COR-L47 (cell line): Measurements from ENCODE around the gene SEPTIN2.
"Not testable (repeated sequence)": the region's sequence is repeated elsewhere in the genome, so short reads cannot be mapped to it uniquely, and the experiment has no call there.

Source experiments
- DNase-seq: peaks from one replicate; lab custom pipeline; 2025; lab: John Stamatoyannopoulos, UW

SEPTIN2 gene

DNA sequence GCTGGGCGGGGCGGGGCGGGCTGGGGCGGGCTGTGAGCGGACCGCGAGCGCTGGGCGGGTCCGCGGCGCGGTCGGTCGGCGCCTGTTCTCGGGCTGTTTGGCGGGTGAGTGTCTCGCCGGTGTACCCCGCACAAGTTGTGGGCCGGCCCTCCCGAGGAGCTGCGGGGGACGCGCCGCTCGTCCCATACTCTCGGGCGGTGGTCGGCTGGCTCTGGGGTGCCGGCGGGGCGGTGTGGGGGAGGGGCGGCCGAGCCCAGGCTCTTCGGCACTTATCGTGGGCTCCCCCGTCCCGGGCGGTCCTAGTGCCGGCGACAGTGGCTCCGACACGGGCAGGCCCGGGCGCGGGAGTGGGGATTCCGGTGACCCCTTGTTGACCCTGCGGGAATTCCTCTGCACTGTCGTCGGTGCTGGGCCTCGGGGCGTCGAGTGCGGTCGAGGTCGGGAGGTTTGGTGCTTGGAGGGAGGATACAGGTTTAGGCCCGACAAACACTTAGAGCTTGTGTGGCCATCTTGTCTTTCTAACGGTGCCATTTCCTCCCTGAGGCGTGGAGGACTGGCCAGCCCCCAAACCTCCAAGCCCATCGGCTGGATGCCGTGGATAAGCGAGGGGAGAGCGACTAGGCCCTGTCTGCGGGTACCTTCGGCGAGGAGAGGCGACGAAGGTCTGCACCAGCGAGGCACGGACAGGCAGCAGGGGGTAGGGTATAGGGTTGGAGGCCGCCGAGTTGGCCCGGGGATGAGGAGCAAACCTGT, at the start of gene SEPTIN2:
Gene SEPTIN2, plus strand, starts transcription at position 47 of the 753 bp plus-strand sequence. CDS start 8,308 bp downstream, outside the sequence.
- no peak for DNase-seq

DNA sequence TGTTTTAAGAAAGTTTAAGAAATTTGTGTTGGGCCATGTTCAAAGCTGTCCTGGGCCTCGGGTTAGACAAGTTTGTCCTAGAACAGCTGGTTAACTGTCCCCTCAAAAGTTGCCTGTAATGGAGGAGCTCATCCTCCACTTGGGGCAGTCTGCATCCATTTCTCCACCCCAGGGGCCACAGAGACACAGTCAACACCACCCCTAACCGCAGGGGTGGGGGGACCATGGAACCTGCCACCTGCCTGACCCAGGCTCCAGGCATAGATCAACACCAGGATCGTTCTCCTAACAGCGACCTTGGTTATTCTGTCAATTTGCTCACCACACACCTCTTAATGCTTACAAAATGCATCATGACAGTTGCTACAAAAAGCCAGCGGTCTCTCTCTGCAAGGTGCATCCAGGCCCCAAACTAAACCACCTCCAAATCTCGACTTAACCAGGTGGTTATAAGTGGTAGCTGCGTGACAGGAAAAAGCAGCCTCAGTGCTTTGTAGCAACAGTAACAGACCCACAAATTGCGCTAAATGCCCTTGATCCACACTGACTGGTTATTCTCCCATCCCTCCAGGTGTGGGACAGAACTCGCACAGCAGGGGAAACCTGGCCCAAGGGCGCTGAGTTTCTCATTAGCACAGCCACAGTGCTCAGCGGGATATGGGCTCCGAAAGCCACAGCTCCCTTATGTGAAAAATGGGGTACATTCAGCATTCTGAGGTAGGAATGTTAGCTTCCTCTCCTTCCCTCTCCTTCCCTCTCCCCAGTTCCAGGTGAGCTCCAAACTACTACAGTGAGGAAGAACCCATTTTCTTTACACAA, 48.3 kb upstream of the SEPTIN2 start:
- no peak for DNase-seq

DNA sequence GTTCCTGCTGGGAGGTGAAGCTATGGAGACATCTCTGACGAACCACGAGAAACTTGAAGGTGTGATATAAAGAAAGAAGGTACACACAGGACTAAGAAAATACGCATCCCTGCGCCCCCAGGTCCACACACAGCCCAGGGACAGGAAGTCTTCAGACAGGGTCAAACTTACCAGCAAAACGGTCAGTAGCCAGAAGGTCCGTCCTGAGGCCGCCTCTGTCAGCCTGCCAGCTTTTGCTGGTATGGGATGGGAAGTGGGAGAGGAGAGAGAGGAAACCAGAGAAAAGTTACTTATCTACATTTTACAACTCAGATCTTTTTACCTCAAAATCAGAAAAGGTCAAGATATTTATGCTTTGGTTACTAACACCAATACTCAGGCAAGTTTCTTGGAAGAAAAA, 47.4 kb upstream of the SEPTIN2 start:
- DNase-seq = no peak

DNA sequence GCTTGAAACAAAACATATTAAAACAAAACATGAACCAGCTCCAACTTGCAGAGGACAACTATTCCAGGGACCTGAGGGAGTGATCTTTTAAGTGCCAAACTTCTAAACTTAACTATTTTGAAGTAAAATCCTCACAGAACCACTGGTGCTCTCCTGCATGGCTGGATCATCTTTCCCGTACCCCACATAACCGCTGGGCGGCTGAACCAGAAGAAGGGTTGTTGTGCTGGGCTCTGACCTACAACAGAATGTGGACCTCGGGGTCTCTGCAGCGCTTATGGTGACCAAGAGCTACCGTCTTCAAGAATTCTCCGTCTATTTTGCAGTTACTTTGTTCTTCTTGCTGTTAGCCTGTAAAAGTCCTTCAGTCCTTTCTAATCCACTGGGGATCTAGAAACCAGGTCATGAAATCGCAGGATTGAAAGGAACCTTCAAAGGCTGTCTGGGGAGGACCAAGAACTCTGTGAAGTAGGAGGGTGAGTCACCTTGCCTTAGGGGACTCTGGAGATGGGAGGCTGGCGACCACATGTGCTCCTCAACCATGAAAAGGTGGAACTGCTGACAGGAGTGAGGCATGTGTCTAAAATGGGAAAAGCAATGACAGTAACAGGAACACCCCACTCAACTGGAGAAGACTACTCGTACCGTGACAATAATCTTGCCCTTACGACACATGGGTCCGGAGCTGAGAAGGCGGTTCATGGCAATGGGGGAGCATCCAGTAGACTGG, 46.8 kb upstream of the SEPTIN2 start:
- DNase-seq = no peak

DNA sequence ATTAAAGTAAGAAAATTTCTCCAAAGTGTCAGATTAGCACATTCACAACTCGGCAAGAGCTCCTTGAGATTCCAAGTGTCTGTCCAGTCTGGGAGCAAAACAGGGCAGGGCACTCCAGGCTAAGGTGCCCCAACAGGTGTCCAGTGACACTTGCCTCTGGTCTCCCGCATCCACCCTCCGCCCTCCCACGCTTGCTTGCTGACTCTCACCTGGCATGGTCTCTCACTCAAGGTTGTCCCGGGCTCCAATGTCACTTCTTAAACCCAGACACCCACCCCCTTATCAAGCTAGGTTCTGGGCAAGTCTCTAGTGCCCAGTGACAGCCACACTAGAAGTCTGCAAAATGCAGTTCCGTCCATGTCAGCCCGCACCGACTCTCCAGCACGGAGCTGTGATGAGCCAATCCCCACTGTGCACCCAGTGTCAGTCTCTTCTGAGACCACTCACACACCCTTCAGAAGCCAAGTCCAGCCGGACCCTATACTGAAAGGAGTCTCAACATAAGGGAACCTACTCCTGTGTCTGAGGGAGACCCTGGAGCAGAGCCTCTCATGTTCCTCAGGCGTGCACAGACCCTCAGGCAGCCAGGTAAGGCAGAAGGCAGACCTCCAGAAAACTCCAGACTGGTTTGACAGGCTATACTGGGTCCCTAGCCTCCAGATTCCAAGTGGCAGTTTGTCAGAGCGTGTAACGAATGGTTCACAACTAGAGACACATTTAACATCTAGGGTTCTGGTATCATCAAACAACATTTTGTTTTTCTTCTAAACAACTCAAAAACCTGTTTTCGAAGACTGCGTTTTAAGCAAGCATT, 45.8 kb upstream of the SEPTIN2 start:
- DNase-seq = no peak

DNA sequence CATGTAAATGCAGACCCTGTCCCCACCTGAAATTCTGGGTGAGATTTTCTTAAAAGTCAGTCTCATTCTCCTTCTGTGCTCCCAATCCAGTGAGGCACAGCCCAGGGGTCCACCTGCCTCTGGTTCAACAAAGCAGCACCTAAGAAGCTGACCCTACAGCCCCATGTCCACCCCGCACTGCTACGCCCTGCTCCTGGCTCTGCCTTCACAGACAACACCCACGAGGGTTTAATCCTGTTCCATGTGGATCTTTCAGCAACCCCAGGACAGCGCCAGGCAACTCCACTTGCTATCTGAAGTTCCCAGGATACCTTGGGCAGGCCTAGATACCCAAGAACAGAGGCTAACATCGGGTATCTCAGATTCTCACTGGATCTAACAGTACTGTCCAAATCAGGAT, 45.2 kb upstream of the SEPTIN2 start:
- DNase-seq = no peak

DNA sequence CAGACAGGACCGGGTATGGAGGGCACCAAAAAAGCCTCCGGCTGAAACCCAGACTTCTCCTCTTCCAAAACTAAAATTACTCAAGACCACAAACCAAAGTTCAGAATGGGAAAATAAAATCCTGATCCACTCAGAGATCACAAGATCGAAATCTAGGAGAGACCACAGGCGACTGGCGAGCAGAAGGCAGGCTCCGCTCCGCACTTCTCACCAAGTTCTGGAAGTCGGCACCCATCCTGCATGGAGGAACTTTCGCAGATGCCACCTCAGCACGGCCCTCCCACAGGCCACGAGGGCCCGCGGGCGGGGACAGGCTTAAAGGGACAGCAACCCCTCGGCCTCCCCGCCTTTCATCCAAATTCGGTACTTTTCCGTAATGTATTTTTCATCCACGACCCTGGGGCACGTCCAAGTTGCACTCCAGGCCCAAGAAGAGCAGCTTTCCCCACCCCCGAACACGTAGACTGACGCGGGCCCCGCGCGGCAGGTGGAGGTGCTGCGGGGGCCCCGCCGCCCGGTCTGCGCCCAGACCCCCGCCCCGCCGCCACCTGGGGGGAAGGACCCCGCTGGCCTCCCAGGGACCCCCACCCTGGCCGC, 43.9 kb upstream of the SEPTIN2 start:
- DNase-seq = no peak

DNA sequence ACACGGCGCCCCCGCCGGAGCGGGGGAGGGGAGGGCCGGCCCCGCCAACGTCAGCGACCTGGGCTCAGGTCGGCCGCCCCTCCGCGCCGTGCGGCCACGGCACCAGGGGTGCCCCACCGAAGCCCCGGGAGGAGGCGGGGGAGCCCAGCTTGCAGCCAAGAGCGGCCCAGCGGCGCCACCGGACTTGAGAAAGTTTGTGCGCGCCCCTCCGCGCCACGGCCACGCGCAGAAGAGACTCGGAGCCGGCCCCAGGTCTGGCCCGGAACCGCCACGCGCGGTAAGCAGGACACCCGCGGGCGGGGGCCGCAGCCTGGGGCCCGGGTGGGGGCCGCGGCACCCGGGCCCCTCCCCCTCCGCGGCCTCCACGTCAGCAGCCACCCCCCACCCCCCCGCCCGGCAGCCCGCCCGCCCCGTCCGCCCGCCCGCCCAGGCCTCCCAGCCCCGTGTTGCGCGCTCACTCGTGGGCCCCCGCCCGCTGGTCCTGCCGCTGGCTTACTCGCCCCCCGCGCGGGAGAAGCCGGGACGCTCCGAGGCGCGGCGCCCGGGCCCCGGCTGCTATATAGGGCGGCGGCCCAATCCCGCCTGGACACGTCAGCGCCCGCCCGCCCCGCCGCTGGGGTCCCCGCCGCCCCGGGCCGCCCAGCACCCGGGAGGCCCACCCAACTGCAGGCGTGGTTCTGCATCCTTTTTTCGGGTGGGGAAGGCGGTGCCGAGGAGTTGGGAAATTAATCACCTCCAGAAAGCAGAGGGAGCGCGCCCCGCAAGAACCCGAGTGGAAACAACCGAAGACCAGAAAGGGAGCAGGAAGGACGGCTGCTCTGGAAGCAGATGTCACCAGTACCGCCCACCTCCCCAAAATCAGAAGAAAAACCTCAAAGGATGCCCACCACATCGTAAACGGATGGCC, 43.2 kb upstream of the SEPTIN2 start:
- DNase-seq = no peak

DNA sequence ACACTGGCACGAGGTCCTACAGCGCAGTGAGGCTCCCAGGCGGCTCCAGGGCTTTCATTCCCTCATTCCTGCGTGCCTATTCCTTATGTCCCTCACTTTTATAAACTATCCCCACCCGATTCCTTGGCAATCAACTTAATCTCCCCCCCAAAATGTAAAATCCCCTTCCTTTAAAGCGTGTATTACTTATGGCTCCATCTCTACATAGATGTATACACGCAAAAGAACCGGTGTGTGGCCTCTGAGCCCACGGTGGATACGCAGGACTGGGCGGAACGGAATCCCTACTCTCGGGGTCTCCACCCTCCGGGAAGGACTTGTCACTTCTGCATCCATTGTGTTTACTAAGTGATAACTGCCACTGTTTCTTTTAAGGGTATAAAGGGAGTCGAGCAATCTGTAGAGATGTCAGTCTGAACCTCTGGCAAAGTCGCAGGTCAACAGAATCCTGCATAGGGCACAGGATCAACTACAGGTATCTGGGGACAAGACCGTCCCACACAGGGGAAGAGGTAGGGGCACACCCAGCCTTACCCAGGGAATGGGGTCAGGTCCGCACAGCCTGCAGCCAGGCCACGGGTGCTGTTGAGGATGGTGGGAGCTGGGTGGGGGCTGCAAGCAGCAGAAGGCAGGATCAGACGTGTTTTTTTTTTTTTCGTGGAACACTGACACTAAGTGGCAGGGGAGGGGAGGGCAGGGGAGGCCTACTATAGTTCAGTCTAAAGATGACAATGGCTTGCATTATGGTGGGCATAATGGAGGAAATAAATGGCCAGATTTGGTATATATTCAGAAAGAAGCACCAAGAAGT, 42.3 kb upstream of the SEPTIN2 start:
- no peak for DNase-seq

DNA sequence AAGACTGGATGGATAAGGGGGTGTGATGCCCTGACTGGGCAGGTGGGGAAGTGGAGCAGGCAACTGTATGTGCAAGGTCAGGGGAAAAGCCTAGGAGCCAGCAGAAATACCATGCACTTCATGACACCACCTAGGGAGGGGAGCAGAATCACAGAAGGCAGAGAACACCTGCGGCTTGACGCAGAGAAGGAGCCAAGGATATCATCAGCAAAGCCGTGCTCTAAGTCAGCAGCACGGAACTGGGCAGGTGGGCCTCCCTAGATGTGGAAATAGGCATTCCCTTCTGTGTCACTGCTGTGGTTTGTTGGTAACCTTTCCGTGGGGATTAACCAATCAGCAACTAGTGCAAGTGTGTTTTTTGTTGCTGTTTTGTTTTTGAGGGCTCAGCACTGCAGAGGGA, 41.6 kb upstream of the SEPTIN2 start:
- DNase-seq = no peak

DNA sequence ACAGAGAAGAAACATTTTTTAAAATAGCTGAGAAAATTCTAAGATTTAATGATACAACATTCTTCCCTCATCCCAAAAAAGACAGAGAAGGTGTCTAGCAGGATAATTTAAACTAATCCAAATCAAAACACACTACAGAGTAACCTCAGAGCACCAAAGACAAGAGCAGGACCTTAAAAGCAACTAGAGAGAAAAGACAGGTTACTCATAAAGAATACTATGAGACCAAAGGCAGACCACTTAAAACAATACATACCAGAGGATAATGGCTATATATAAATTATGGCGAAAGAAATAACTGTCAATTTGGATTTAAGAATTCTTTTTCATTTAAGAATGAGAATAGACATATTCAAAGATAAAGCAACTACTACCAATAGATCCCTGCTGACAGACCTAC, 40.2 kb upstream of the SEPTIN2 start:
- no peak for DNase-seq

DNA sequence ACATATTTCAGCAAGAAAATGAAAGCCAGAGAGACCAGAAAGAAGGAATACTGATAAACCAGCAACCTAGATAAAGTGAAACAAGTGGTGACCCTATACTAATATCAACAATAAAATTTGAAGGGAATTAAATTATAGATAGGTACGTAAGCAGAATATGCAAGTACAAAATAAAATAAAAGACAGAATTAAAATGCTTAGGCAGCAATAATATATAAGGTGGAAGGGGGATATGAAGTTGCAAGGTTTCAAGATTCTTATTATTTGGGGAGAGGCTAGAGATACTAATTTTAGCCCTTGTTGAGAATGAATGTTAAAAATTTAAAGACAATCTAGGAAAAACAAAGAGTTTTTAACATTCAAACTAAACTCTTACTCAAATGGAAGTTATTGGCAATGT, 39.8 kb upstream of the SEPTIN2 start:
- DNase-seq = no peak

DNA sequence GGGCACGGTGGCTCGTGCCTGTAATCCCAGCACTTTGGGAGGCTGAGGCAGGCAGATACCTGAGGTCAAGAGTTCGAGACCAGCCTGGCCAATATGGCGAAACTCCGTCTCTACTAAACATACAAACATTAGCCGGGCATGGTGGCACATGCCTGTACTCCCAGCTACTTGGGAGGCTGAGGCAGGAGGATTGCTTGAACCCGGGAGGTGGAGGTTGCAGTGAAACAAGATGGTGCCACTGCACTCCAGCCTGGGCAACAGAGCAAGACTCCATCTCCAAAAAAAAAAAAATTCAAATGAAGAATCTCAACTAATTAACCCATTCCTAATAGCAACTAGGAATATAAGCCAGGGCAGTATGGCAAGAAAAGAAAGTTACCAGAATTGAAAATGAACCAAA, 37.4 kb upstream of the SEPTIN2 start:
- not testable (repeated sequence) for DNase-seq

DNA sequence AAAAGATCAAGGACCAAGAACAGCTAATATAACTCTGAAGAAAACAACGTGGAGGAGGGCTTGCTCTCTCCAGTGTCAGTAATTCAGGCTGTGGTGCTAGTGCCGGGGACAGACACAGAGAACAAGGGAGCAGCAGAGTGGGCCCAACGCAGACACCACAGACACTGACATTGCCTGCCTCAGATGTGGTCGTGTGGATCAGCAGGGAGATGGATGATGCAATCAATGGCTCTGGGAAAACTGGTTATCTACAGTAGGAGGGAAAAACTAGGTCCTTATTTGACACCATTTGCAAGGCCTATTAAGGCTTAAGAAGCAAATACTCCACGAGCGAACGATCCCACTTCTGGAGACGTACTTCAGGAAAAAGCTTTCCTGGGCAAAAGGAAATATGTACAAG, 36.3 kb upstream of the SEPTIN2 start:
- DNase-seq = no peak

DNA sequence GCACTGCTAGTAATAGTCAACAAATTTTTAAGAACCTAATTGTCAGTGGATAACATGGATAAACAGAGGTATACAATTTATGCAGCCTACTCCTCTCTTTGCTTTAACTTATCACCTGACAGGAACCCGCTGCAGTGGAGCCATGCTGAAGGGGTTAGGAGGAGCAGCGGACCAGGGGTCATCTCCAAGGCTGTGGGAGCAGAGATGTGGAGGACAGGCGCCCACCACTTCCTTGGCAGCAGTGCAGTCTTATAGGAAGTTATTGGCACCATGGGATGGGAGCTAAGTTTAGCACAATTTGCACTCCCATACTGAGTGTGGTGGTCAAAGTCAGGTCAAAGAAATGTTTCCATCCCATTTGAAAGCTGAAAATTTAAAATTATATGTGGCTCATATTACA, 35.9 kb upstream of the SEPTIN2 start:
- DNase-seq = no peak

DNA sequence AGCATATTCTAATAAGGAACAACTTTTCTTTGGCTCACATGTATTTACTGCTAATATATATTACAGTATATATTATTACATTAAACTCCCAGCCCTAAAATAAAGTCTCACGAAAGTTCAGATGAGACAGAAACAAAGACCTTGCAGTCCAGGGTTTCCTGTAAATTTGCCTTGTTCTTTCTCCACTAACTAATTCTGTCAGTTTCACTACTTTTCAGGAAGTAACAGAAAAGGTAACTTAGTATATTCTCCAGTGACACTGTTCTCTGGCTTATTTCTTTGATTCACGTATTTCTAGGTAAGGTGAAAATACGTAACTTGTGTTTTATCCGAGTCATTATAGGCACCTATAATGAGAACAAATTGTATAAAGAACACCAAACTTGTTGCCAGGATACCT, 35.4 kb upstream of the SEPTIN2 start:
- DNase-seq = no peak

DNA sequence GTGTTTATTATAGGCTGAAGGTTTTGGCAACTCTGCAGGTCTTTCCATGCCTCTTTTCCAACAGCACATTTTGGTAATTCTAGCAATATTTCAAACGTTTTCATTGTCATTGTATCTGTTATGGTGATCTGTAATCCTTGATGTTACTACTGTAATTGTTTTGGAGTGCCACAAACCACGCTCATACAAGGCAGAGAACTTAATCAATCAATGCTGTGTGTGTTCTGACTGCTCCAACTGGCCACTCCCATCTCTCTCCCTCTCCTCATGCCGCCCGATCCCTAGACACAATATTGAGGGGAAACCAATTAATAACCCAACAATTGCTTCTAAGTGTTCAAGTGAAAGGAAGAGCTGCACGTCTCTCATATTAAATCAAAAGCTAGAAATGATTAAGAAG, 33.2 kb upstream of the SEPTIN2 start:
- DNase-seq = no peak

DNA sequence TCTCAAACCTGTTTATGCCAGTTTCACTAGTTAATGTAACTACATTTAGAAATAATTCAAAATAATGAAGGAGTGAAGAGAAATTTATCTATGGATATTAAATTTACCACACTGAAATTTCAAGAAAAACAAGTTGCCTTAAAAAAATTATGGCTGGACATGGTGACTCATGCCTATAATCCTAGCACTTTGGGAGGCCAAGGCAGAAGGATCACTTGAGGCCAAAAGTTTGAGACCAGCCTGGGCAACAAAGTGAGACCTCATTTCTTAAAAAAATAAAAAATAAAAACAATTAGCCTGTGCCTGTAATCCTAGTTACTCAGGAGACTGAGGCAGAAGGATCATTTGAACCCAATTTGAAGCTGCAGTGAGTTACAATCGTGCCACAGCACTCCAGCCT, 30.1 kb upstream of the SEPTIN2 start:
- no peak for DNase-seq

DNA sequence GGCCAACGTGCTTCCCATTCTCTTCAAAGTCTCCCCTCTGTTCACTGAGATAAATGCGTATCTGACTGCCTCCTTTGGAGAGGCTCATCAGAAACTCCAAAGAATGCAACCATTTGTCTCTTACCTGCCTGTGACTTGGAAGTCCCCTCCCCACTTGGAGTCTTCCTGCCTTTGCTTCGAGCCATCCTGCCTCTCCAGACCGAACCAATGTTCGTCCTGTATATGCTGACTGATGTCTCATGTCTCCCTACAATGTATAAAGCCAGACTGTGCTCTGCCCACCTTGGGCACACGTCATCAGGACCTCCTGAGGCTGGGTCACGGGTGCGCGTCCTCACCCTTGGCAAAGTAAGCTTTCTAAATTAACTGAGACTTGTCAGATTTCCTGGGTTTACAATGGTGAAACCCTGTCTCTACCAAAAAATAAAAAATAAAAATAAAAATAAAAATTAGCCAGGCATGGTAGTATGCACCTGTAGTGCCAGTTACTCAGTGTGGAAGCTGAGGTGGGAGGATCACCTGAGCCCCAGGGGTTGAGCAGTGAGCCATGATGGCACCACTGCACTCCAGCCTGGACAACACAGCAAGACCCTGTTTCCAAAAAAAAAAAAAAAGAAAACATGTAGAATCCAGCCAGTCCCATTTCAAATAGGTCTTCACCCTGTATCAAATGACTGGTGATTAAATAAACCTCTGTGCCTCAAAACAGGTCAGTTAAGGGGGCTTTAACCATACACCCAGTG, 29.2 kb upstream of the SEPTIN2 start:
- DNase-seq = no peak
